ENCODE results near the gene DNHD1.

DNHD1 gene

DNA sequence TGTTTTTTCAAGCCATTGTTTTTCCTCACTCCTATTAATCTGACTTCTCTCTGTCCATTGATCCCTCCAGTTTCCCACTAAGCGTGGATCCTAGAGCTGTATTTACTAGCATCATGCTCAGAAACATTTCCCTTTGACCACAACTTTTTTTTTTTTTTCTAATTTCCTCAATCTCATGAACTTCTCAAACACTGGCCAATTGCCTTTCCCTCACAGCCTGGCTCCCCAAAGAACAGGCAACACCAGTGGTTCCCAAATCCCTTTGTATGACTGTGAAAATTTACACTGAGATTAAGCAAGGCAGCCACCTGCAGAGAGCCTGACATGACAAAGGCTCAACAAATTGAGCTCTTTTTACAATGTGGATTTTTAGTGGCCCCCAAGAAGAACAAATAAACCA, 123.6 kb downstream of the DNHD1 start:
- Histone ChIP-seq H3K4me3 (ENCODE audit: low read length in 2 of 2) (no peak overlapping the region), H3K36me3 (ENCODE audit: control insufficient read depth in 2 of 2, insufficient read depth in 2 of 2, low read length in 2 of 2) (peaks cover 28 to 34% of the 10 kb centered on the region in 2 donors), H3K4me1 (ENCODE audit: control insufficient read depth, insufficient read depth, low read length) (peaks cover 29% of the 10 kb centered on the region), H3K9ac (ENCODE audit: low read length in 2 of 2) (no peak overlapping the region), H3K27me3 (ENCODE audit: control insufficient read depth in 1 of 2, insufficient read depth in 2 of 2, low read length in 2 of 2) (no peaks in the 10 kb centered on the region), H3K27ac (ENCODE audit: low read length) (no peak overlapping the region), H3K9me3 (ENCODE audit: control insufficient read depth in 2 of 2, low read length in 2 of 2) (no peaks in the 10 kb centered on the region)

All from stomach smooth muscle (tissue), 2 donors.